H1 (cell line): ENCODE results near the gene RALGAPA2. TPM values are rescaled to one million over a fixed set of nuclear protein-coding genes. Genes with fewer than 3 reads are reported as not detected.

Experiments used
- NANOG ChIP-seq: IDR thresholded peaks from 2 replicates; pipeline ENCODE4 v1.6.1; 2011; ENCODE audit warnings: low read length, low read depth, mild to moderate bottlenecking, inconsistent platforms; ENCODE audit not compliant: insufficient read depth, poor library complexity, severe bottlenecking
- SIN3A ChIP-seq, 2 experiments: IDR thresholded peaks in 1 of 2; conservative IDR thresholded peaks in 1 of 2; 2 replicates each; pipeline ENCODE4 v1.6.1; 2011 to 2012; ENCODE audit warnings: low read length in 2 of 2, improper control_type of control experiment in 1 of 2, low read depth in 1 of 2, mild to moderate bottlenecking in 1 of 2
- SIX5 ChIP-seq: IDR thresholded peaks from 2 replicates; pipeline ENCODE4 v1.6.1; 2011; ENCODE audit warnings: mild to moderate bottlenecking, low read depth, low read length
- ZNF274 ChIP-seq: IDR thresholded peaks from 2 replicates; pipeline ENCODE4 v1.7.0; 2012; ENCODE audit warnings: low read length, borderline replicate concordance; ENCODE audit errors: extremely low read depth
- polyA plus RNA-seq, 7 experiments: library from polyadenylated mRNA; depleted of rRNA in 3 of 7; stranded (reverse) in 5 of 7; unstranded in 2 of 7; fragments of >200 nt in 5 of 7; fragments of 200-250 nt in 2 of 7; gene quantifications; 1 replicate in 5 of 7; 2 replicates in 1 of 7; 4 replicates in 1 of 7; pipeline versions ENCODE4 v1.2.1 to v1.2.3, GENCODE V29; 2011 to 2013; ENCODE audit warnings: missing spikeins in 2 of 7, mixed read lengths in 2 of 7
- total RNA-seq: library from RNA; stranded (reverse); fragmentation: NEBNext Ultra II Directional; extraction: Animal tissue kit (Norgen Biotek cat#: 25700); gene quantifications from 2 replicates; pipeline ENCODE4 v1.2.1, GENCODE V29; 2021

RALGAPA2 gene
- total and polyA plus RNA-seq, 2 of the 8 experiments (the other 6 are each of a cell fraction or from before 2014, with no cell fraction given), result 5.1 to 25.5 TPM

- TF ChIP-seq SIN3A (conservative IDR thresholded peaks at IDR 0.05 in 1 of 2, IDR thresholded peaks at IDR 0.05 in 1 of 2; ENCODE audit: low read depth in 1 of 2, low read length in 2 of 2) (no peak), NANOG (no peak), SIX5 (no peak), ZNF274 (no peak)
Observed at GRCh38 chr20:20480689-20481088, 231.8 kb downstream of the RALGAPA2 start (continued).
